ENCODE data around the gene BHMT.

DNA sequence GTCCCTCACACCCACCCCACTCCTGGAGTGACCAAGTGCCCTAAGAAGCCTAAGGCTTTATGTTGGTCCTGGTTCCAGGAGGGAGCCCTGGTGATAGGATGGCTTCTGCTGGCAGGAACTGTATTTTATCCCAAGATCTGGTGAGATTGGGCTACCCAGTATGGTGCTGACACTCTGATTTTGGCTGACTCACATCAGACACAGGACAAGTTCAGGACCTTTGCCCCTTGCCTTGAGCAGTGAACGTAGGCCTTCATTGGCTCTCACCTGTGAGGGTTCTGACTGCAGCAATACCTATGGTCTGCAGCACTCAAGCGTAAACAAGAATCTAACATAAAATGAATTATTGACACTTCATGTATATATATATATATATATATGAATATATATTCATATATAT is 25.0 kb downstream of the BHMT start:
- TF ChIP-seq GATA3 (IDR thresholded peaks at IDR 0.05; ENCODE audit: low read depth, low read length): no peak
- TF ChIP-seq GATA2 (IDR thresholded peaks at IDR 0.05; ENCODE audit: low read depth, low read length): no peak
